ENCODE results near the gene TMEM44. TPM values are rescaled to one million over a fixed set of nuclear protein-coding genes. Genes with fewer than 3 reads are reported as not detected.
A peak's percentile ranks its signal among the peaks of the same experiment; 100 is the strongest.

The TMEM44 gene
- total and polyA plus RNA-seq, 9 of the 15 experiments (the other 6 are each of a cell fraction or from before 2014, with no cell fraction given) = 0.53 to 18.1 (median 11.3) TPM

DNA sequence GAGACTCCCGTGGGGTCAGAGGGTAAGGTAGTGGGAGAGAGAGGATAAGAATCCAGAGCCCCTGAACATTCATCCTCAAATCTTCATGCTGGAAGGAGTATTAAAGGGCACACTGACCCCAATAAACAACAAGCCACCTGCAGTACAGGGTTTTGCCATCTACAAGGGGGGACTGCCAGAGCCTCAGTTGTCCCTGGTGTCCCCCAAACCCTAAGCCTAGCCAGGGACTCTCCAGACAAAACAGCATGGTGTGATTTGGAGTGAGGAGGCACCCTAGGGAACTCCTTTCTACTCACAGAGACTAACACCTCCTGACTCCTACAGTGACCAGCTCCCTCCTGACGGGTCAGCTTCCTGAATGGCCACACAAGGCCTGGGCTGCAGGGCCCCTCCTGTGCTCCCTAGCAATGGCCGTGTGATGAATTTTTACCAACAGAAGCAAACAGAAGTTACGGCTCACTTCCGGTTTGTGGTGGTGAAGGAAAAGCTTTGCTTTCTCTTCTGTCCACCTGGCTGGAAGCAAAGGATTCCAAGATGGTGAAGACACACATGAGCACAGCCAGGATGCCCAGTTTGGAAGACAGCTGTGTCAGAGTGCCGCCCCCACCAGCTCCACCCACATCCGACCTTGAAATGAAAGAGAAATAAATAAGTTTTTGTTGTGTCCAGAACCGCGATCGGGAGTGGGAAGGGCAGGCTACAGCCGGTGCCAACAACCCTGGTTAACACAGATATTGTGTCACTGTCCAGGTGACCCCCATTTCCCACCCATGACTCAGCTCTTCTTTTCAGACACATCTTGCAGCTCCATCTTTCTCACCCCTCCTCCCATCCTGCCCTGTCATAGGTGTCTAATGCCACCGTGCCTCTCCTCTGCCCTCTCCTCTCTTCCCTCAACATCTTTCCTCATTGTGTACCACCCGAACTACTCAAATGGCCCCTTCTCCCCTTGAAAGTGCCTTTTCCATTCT lies 76.8 kb downstream of the TMEM44 start (continued):
- TF ChIP-seq, protein P1, sequence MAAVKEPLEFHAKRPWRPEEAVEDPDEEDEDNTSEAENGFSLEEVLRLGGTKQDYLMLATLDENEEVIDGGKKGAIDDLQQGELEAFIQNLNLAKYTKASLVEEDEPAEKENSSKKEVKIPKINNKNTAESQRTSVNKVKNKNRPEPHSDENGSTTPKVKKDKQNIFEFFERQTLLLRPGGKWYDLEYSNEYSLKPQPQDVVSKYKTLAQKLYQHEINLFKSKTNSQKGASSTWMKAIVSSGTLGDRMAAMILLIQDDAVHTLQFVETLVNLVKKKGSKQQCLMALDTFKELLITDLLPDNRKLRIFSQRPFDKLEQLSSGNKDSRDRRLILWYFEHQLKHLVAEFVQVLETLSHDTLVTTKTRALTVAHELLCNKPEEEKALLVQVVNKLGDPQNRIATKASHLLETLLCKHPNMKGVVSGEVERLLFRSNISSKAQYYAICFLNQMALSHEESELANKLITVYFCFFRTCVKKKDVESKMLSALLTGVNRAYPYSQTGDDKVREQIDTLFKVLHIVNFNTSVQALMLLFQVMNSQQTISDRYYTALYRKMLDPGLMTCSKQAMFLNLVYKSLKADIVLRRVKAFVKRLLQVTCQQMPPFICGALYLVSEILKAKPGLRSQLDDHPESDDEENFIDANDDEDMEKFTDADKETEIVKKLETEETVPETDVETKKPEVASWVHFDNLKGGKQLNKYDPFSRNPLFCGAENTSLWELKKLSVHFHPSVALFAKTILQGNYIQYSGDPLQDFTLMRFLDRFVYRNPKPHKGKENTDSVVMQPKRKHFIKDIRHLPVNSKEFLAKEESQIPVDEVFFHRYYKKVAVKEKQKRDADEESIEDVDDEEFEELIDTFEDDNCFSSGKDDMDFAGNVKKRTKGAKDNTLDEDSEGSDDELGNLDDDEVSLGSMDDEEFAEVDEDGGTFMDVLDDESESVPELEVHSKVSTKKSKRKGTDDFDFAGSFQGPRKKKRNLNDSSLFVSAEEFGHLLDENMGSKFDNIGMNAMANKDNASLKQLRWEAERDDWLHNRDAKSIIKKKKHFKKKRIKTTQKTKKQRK (IDR thresholded peaks at IDR 0.05; ENCODE audit: borderline replicate concordance, low read depth, low read length) = no peak
- no peak for TF ChIP-seq SREBF1 (IDR thresholded peaks at IDR 0.05; ENCODE audit: borderline replicate concordance, low read depth, low read length)
- TF ChIP-seq GTF2A2 (tag; IDR thresholded peaks at IDR 0.05) = 0 out of 2 replicates have a peak, but pooled peaks have one; percentile 15
- TF ChIP-seq ZNF197 (CRISPR knock-in tag; IDR thresholded peaks at IDR 0.05; ENCODE audit: low read depth) = no peak
- TF ChIP-seq, protein P2, sequence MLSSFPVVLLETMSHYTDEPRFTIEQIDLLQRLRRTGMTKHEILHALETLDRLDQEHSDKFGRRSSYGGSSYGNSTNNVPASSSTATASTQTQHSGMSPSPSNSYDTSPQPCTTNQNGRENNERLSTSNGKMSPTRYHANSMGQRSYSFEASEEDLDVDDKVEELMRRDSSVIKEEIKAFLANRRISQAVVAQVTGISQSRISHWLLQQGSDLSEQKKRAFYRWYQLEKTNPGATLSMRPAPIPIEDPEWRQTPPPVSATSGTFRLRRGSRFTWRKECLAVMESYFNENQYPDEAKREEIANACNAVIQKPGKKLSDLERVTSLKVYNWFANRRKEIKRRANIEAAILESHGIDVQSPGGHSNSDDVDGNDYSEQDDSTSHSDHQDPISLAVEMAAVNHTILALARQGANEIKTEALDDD (IDR thresholded peaks at IDR 0.05) = no peak
- TF ChIP-seq TBP (optimal IDR thresholded peaks at IDR 0.05; ENCODE audit: low read depth, low read length) = no peak
- TF ChIP-seq ZNF316 (IDR thresholded peaks at IDR 0.05) = peak; percentile 97
- no peak for TF ChIP-seq PHF20 (IDR thresholded peaks at IDR 0.05; ENCODE audit: partially characterized antibody)
- TF ChIP-seq ZSCAN32 (CRISPR knock-in tag; IDR thresholded peaks at IDR 0.05) = no peak
- no peak for TF ChIP-seq OTX1 (CRISPR knock-in tag; IDR thresholded peaks at IDR 0.05)
- no peak for TF ChIP-seq HMG20B (CRISPR knock-in tag; IDR thresholded peaks at IDR 0.05)
- TF ChIP-seq, protein P3, sequence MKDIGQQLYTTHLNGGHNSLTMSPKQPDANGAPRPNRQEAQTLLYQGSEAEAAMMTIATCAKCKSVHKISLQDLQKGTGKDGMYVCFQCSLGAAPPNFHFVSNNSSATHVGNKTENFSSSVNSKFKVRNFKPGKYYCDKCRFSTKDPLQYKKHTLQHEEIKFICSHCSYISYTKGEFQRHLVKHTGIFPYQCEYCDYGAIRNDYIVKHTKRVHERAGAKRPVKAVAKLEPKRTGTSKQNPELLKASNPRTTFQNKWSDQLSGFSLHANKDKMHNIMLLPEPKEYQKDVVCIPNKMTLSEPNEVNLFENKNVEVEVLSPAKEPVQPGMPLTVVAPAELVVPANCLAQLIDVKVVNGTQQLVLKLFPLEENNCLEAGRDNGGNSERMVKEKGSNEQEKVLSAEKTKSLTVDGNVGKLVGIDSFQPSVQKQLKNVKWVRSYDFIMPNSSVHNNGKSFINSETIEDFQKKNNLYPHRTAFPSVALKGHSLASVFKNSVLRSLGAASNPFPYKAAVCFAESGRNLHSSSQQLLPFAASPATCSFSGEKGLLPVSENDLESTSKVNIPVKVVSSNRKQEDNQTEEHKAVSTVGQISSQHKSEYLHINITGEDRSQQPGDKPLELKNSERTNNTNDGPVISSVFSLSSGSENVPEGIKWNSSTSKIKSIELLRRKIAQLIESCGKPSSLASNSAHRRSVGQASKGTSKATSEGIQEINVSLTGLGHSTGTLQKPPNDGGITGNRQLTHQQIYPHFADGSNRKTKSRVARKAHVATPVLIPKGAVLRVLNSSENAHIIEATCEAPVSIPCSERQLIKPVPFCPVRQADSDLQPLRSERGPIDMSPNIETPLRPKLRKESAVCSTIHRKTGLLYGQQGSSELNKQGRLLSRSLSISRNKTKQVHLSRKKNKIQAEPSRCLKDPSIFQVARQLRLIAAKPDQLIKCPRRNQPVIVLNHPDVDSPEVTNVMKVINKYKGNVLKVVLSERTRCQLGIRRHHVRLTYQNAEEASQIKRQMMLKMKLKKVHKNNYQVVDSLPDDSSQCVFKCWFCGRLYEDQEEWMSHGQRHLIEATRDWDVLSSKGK (CRISPR knock-in tag; IDR thresholded peaks at IDR 0.05) = no peak
- TF ChIP-seq, protein P4, sequence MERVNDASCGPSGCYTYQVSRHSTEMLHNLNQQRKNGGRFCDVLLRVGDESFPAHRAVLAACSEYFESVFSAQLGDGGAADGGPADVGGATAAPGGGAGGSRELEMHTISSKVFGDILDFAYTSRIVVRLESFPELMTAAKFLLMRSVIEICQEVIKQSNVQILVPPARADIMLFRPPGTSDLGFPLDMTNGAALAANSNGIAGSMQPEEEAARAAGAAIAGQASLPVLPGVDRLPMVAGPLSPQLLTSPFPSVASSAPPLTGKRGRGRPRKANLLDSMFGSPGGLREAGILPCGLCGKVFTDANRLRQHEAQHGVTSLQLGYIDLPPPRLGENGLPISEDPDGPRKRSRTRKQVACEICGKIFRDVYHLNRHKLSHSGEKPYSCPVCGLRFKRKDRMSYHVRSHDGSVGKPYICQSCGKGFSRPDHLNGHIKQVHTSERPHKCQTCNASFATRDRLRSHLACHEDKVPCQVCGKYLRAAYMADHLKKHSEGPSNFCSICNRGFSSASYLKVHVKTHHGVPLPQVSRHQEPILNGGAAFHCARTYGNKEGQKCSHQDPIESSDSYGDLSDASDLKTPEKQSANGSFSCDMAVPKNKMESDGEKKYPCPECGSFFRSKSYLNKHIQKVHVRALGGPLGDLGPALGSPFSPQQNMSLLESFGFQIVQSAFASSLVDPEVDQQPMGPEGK (CRISPR knock-in tag; IDR thresholded peaks at IDR 0.05; ENCODE audit: borderline replicate concordance) = no peak
- TF ChIP-seq NEUROD1 (IDR thresholded peaks at IDR 0.05; ENCODE audit: borderline replicate concordance, low read depth, low read length, partially characterized antibody) = peak; percentile 15
- TF ChIP-seq MTA1 (IDR thresholded peaks at IDR 0.05; ENCODE audit: borderline replicate concordance) = peak; percentile 33; the same call in 1 of the 2 replicates
- TF ChIP-seq JUN (IDR thresholded peaks at IDR 0.05; ENCODE audit: borderline replicate concordance, low read depth, low read length) = no peak
- no peak for TF ChIP-seq JUN (CRISPR knock-in tag; IDR thresholded peaks at IDR 0.05; ENCODE audit: borderline replicate concordance)
